ENCODE data around the gene AKAP8L. TPM values are rescaled to one million over a fixed set of nuclear protein-coding genes. Genes with fewer than 3 reads are reported as not detected.
"Not testable (repeated sequence)": the region's sequence is repeated elsewhere in the genome, so short reads cannot be mapped to it uniquely, and the experiment has no call there.

The AKAP8L gene
- total RNA-seq, 1 experiment from 2014 or later = 231 TPM

- TF ChIP-seq ZNF532 (CRISPR knock-in tag; IDR thresholded peaks at IDR 0.05; ENCODE audit: borderline replicate concordance) = no peak
- TF ChIP-seq OVOL2 (CRISPR knock-in tag; IDR thresholded peaks at IDR 0.05; ENCODE audit: borderline replicate concordance) = no peak
- TF ChIP-seq IRF2 (CRISPR knock-in tag; IDR thresholded peaks at IDR 0.05; ENCODE audit: borderline replicate concordance, low read depth) = no peak
- TF ChIP-seq FOXP4 (CRISPR knock-in tag; IDR thresholded peaks at IDR 0.05) = no peak
- no peak for TF ChIP-seq CDX4 (CRISPR knock-in tag; IDR thresholded peaks at IDR 0.05; ENCODE audit: borderline replicate concordance)
- no peak for TF ChIP-seq TP53 (CRISPR knock-in tag; IDR thresholded peaks at IDR 0.05)
- no peak for TF ChIP-seq ZNF671 (CRISPR knock-in tag; IDR thresholded peaks at IDR 0.05)
Observed at GRCh38 chr19:15340086-15340485, 78.7 kb downstream of the AKAP8L start (continued).

GRCh38 chr19:15337202-15337601 lies 81.6 kb downstream of the AKAP8L start:
- Mint-ChIP-seq H3K36me3 (no peaks in the 10 kb centered on the region), H3K4me3 (no peak overlapping the region), H3K9me3 (no peaks in the 10 kb centered on the region), H3K4me1 (no peaks in the 10 kb centered on the region), H3K27ac (no peak overlapping the region), H3K27me3 (ENCODE audit: low read depth) (no peaks in the 10 kb centered on the region)
- POLR2A ChIA-PET = no interaction called here
- CTCF ChIA-PET = interaction anchor here (0.8 kb wide), 1 partner anchor 143 kb away, joined by 3 read pairs; no protein-coding TSS in a partner anchor
- ATAC-seq (no peak), DNase-seq (ENCODE audit: low spot score) (no peak)
- TF ChIP-seq TP53 (CRISPR knock-in tag; IDR thresholded peaks at IDR 0.05) (no peak), E2F5 (CRISPR knock-in tag; IDR thresholded peaks at IDR 0.05) (no peak), GTF2I (CRISPR knock-in tag; conservative IDR thresholded peaks at IDR 0.05) (no peak), NR1H2 (CRISPR knock-in tag; IDR thresholded peaks at IDR 0.05) (no peak), JAZF1 (CRISPR knock-in tag; IDR thresholded peaks at IDR 0.05) (no peak)

- CTCF ChIA-PET = interaction anchor here (0.8 kb wide), 1 partner anchor 244 kb away, joined by 3 read pairs; no protein-coding TSS in a partner anchor
Observed at GRCh38 chr19:15335992-15336391, 82.8 kb downstream of the AKAP8L start.

GRCh38 chr19:15332311-15332996 lies 86.3 kb downstream of the AKAP8L start, which contains the start of gene BRD4:
Gene BRD4 (minus strand): TSS chr19:15332539. CDS start chr19:15273099, 59,440 bp downstream.
- TF ChIP-seq ZNF671 (CRISPR knock-in tag; IDR thresholded peaks at IDR 0.05) (no peak), RELA (CRISPR knock-in tag; IDR thresholded peaks at IDR 0.05; ENCODE audit: borderline replicate concordance) (no peak), NFE2L1 (CRISPR knock-in tag; IDR thresholded peaks at IDR 0.05) (no peak), ZNF317 (CRISPR knock-in tag; IDR thresholded peaks at IDR 0.05; ENCODE audit: borderline replicate concordance, low read depth) (no peak), SMAD3 (CRISPR knock-in tag; IDR thresholded peaks at IDR 0.05; ENCODE audit: borderline replicate concordance) (no peak), ZNF219 (CRISPR knock-in tag; IDR thresholded peaks at IDR 0.05; ENCODE audit: borderline replicate concordance) (no peak), SP1 (CRISPR knock-in tag; conservative IDR thresholded peaks at IDR 0.05) (peak; percentile 51), FOXP4 (CRISPR knock-in tag; IDR thresholded peaks at IDR 0.05) (0 out of 2 replicates have a peak, but pooled peaks have one; percentile 36), ELF4 (CRISPR knock-in tag; IDR thresholded peaks at IDR 0.05; ENCODE audit: low read depth) (no peak), ZNF121 (CRISPR knock-in tag; IDR thresholded peaks at IDR 0.05) (no peak)
- Mint-ChIP-seq H3K27ac (peak within 1 kb of the TSS; percentile 97), H3K9me3 (no peaks in the 10 kb centered on the region), H3K4me1 (peaks cover 30% of the 10 kb centered on the region), H3K4me3 (peak within 1 kb of the TSS; percentile 94), H3K36me3 (no peaks in the 10 kb centered on the region), H3K27me3 (ENCODE audit: low read depth) (no peaks in the 10 kb centered on the region)
- ChIA-PET CTCF (interaction anchor here (0.5 to 2.2 kb wide), 3 partner anchors 48 to 241 kb away, joined by 3 to 12 read pairs (median 5); partner anchors contain the start of gene AKAP8), POLR2A (interaction anchor here (1.0 to 1.8 kb wide), 2 partner anchors 17 to 47 kb away, joined by 3 to 5 read pairs; partner anchors contain the start of gene AKAP8)
- DNase-seq (ENCODE audit: low spot score) = peak; percentile 69
- ATAC-seq = peak; percentile 73

More at GRCh38 chr19:15335992-15336391, 82.8 kb downstream of the AKAP8L start:
- H3K27ac Mint-ChIP-seq; H3K4me3 Mint-ChIP-seq; H3K9me3 Mint-ChIP-seq; ATAC-seq; H3K27me3 Mint-ChIP-seq (ENCODE audit: low read depth); DNase-seq (ENCODE audit: low spot score); H3K36me3 Mint-ChIP-seq; H3K4me1 Mint-ChIP-seq; POLR2A ChIA-PET: not testable (repeated sequence)
